Fibroblast of pulmonary artery (primary cell): ENCODE results near the gene SUN5.

Source experiments
- DNase-seq: peaks from one replicate; pipeline ENCODE4 v3.0.0-alpha.2; 2010; ENCODE audit warnings: low read depth
- H3K4me3 ChIP-seq: replicated peaks from 2 replicates; pipeline ENCODE4 v1.5.1; 2011; ENCODE audit warnings: low read depth, mild to moderate bottlenecking, control low read depth, low read length, moderate library complexity
- TF ChIP-seq, protein P1 (sequence below): IDR thresholded peaks from 2 replicates; pipeline ENCODE4 v1.5.1; 2011; ENCODE audit warnings: mild to moderate bottlenecking, control low read depth, low read length, inconsistent platforms; ENCODE audit errors: missing control alignments

The SUN5 gene

DNA sequence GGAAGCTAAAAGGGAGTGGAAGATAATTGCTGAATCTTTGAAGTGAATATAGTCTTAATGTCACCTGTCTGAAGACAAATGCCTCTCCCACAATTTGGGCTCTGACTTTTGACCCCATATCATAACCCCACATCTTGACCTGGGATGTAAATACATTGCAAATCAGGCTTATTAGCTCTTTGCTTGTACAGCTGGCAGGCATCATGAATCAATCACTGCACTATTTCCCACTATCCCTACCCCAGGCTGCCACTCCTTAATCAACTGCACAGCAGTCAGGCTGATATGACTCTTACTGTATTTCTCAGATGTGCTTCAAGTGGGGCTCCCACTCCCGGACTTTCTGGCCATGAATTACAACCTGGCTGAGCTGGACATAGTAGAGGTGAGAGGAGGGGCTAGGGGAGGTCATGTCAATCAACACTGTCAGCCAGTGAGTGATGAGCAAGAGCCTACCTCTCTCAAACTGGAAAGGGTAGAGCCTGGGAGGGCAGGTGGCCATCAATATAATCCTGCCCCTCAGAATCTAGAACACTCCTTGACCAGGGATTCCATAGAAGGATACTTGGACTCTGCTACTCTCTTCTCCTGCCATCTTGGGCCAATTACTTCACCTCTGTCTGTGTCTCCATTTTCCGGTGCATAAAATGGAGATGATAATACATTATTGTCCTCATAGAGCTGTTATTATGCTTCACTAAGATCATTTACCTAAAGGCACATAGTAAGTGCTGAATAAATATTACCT lies 38.9 kb upstream of the SUN5 start:
- H3K4me3 ChIP-seq, result no peak overlapping the region
- DNase-seq, result no peak
- TF ChIP-seq, protein P1, sequence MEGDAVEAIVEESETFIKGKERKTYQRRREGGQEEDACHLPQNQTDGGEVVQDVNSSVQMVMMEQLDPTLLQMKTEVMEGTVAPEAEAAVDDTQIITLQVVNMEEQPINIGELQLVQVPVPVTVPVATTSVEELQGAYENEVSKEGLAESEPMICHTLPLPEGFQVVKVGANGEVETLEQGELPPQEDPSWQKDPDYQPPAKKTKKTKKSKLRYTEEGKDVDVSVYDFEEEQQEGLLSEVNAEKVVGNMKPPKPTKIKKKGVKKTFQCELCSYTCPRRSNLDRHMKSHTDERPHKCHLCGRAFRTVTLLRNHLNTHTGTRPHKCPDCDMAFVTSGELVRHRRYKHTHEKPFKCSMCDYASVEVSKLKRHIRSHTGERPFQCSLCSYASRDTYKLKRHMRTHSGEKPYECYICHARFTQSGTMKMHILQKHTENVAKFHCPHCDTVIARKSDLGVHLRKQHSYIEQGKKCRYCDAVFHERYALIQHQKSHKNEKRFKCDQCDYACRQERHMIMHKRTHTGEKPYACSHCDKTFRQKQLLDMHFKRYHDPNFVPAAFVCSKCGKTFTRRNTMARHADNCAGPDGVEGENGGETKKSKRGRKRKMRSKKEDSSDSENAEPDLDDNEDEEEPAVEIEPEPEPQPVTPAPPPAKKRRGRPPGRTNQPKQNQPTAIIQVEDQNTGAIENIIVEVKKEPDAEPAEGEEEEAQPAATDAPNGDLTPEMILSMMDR, result no peak

DNA sequence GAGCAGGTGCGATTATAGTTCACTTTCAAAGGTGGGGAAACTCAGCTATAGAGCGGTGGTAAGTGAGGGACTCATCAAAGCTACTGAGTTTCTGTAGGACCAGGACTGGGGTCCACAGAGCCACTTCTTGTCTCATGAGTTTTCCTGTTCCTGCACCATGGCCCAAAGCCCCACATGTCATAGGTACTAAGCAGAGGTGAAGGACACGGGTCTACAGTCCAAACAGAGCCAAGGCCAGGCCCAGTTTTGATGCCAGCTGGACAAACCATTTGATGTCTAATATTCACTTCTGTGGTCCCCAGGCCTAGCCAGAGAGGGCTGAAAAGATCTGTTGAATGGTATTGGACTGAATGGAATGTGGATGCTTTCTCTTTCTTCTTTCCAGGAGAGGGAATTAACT lies 38.2 kb upstream of the SUN5 start:
- no peak overlapping the region for H3K4me3 ChIP-seq
- DNase-seq, result no peak
- TF ChIP-seq, protein P1, result no peak

DNA sequence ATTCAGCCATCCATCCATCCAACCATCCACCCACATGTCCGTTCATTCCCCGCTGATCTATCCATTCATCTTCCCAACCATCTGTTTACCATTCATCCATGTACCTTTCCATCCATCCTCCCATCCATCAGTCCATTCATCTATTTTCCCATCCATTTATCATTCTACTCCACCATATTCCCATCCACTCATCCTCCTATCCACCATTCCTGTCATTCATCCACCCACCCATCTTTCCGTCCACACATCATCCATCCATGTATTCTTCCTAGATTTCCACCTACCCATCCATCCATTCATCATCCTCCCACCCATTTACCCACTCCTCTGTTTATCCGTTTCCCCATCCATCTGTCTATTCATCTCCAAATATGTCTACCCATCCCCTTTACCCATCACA lies 34.0 kb upstream of the SUN5 start:
- H3K4me3 ChIP-seq, result no peak overlapping the region
- TF ChIP-seq, protein P1, result no peak
- no peak for DNase-seq

DNA sequence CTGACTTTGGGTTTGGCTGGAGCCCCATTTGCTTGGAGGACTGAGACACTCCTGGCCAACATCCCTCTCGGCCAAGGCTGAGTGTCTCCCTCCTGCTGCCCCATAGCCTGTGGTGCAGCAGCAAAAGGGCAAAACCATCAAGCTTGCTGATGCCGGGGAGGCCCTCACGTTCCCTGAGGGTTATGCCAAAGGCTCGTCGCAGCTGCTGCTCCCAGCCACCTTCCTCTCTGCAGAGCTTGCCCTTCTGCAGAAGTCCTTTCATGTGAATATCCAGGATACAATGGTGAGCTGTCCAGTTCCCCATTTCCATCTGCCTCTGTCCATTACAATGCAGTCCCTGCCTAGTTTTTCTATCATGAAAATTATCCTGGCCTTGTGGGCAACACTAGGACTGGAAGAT lies 33.2 kb upstream of the SUN5 start:
- TF ChIP-seq, protein P1, result no peak
- DNase-seq, result no peak
- H3K4me3 ChIP-seq, result no peak overlapping the region

DNA sequence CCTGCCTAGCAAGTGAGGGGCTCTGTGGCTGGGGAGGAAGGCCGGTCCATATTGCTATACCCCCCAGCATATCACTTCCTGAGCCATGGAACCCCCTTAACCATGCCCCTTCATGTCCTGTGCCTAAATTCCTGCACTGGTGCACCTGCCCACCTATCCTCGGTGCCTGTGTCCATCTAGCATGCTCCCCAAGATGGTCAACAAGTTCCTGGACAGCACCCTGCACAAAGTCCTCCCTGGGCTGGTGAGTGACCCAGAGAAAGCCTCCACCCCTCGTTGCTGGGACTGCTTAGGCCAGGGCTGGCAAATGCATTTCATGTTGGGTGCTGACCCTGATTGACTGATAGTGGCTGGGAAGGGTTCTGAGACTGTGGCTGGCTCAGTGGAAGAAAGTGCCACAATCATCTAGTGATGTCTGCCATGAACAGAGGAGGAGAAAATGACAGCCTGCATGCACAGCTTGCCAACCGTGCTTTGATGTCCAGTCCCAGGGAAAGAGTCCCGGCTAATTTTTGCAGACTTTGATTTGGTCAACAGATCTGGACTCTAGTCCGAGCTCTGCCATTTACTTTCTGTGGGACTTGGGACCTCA lies 30.8 kb upstream of the SUN5 start:
- DNase-seq, result no peak
- TF ChIP-seq, protein P1, result no peak

DNA sequence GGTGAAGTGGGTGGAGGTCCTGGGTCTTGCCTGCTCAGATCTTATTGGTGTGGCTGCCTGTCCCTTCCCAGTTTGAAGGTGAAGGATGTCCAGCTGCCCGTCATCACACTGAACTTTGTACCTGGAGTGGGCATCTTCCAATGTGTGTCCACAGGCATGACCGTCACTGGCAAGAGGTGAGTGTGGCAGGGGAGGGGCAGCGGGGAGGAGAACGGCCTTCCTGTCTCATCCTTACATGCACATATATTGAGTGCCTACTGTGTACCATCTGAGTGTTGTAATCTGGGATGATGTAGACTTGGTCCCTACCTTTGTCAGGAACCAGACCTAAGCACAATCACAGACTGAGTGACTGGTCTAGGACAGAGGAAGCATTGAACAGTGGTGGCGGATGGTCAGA lies 29.9 kb upstream of the SUN5 start:
- H3K4me3 ChIP-seq, result no peak overlapping the region
- TF ChIP-seq, protein P1, result no peak
- no peak for DNase-seq

More for the DNA sequence above, 30.8 kb upstream of the SUN5 start:
- no peak overlapping the region for H3K4me3 ChIP-seq

DNA sequence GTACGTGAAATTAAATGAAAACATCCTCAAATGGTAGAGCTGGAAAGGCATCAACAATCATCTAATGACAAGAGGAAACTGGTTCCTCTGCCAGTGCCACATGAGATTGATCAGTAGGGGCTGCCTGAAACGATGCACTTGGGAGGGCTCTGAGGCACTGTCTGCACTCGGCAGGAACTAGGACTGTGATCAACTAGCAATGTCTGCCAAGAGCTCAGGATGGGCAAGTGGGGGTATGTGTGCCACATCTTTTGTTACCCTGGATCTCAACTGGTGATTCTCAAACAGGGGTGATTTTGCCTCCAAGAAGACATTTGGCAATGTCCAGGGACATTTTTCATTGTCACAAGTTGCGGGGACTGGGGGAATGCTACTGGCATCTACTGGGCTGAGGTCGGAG lies 29.1 kb upstream of the SUN5 start:
- DNase-seq, result no peak

More for the DNA sequence above, 29.1 kb upstream of the SUN5 start:
- TF ChIP-seq, protein P1, result no peak
- H3K4me3 ChIP-seq, result no peak overlapping the region
